CD4-positive, alpha-beta T cell (primary cell): Measurements from ENCODE around the gene KIF1C. TPM values are rescaled to one million over a fixed set of nuclear protein-coding genes. Genes with fewer than 3 reads are reported as not detected.
A peak's percentile ranks its signal among the peaks of the same experiment; 100 is the strongest.

ENCODE experiments used
- ATAC-seq: fragments of 200-7000 bp; cut with Tn5 transposase; one replicate; pipeline ENCODE4 v1.10.0; 2022; ENCODE audit warnings: mild to moderate bottlenecking; ENCODE audit not compliant: poor library complexity
- CTCF ChIA-PET: fragments of 350-600 bp; sonication (Branson Sonifier 250); formaldehyde crosslinking; loops from one replicate; lab custom pipeline; 2021; ENCODE audit warnings: antibody characterized with exemption, inconsistent platforms; lab: Charles Lee
- POLR2A ChIA-PET: fragments of 350-600 bp; sonication (Branson Sonifier 250); formaldehyde crosslinking; loops from one replicate; lab custom pipeline; 2021; ENCODE audit warnings: antibody characterized with exemption, inconsistent platforms; lab: Charles Lee
- DNase-seq, 14 experiments: peaks; one replicate each; pipeline ENCODE4 v3.0.0-alpha.2; 2013 to 2020; ENCODE audit warnings: mixed read lengths in 2 of 14
- H3K27ac ChIP-seq, 2 donors: one replicate each; pipeline versions ENCODE4 v1.5.1 to v1.7.0; 2013; ENCODE audit warnings: low read length in 2 of 2, low read depth in 1 of 2, mild to moderate bottlenecking in 1 of 2
- H3K27me3 ChIP-seq, 2 experiments: 1 replicate in 1 of 2; 2 replicates in 1 of 2; pipeline versions ENCODE4 v1.6.1 to v1.7.0; 2013; ENCODE audit warnings: low read length in 2 of 2, control low read depth in 1 of 2, mild to moderate bottlenecking in 1 of 2, moderate library complexity in 1 of 2; ENCODE audit not compliant: insufficient read depth in 2 of 2, control insufficient read depth in 1 of 2
- H3K36me3 ChIP-seq: one replicate; pipeline ENCODE4 v1.6.1; 2013; ENCODE audit warnings: low read length, control low read depth; ENCODE audit not compliant: insufficient read depth
- H3K4me1 ChIP-seq: one replicate; pipeline ENCODE4 v1.6.1; 2013; ENCODE audit warnings: low read length, control low read depth; ENCODE audit not compliant: insufficient read depth
- H3K4me3 ChIP-seq: one replicate; pipeline ENCODE4 v1.5.1; 2013; ENCODE audit warnings: mild to moderate bottlenecking, low read length, moderate library complexity
- H3K9me3 ChIP-seq, 2 experiments: 1 replicate in 1 of 2; 2 replicates in 1 of 2; pipeline versions ENCODE4 v1.6.1 to v1.7.0; 2013; ENCODE audit warnings: low read length in 2 of 2, mild to moderate bottlenecking in 2 of 2, control low read depth in 1 of 2, moderate library complexity in 1 of 2; ENCODE audit not compliant: control insufficient read depth in 1 of 2, insufficient read depth in 1 of 2
- H3K27ac Mint-ChIP-seq: one replicate; pipeline ENCODE4 v1.8.0; 2020; ENCODE audit warnings: mixed read lengths
- H3K27me3 Mint-ChIP-seq: one replicate; pipeline ENCODE4 v1.8.0; 2021; ENCODE audit warnings: mixed read lengths
- H3K36me3 Mint-ChIP-seq: one replicate; pipeline ENCODE4 v1.8.0; 2021; ENCODE audit warnings: low read depth, mixed read lengths
- H3K4me1 Mint-ChIP-seq: one replicate; pipeline ENCODE4 v1.8.0; 2021; ENCODE audit warnings: low read depth, mixed read lengths
- H3K4me3 Mint-ChIP-seq: one replicate; pipeline ENCODE4 v1.8.0; 2020; ENCODE audit warnings: mild to moderate bottlenecking, mixed read lengths
- H3K9me3 Mint-ChIP-seq: one replicate; pipeline ENCODE4 v1.8.0; 2020; ENCODE audit warnings: mixed read lengths
- intact Hi-C, 2 experiments: fragments of 100-400 bp; cut with DNase I in 1 of 2; cut with micrococcal nuclease in 1 of 2; formaldehyde crosslinking; loops; one replicate each; pipeline versions ENCODE4 v1.15.1 to v1.9.0; 2023 to 2025; cut with DNase I, micrococcal nuclease
- total RNA-seq, 174 experiments: library from RNA in 2 of 174; stranded (reverse) in 2 of 174; gene quantifications; one replicate each; pipeline ENCODE4 v1.2.3 and lab custom pipeline; 2021 to 2026
- TF ChIP-seq, protein P1 (sequence below): fragments of 200-600 bp; IDR thresholded peaks from one replicate; pipeline ENCODE4 v1.8.0; 2022; ENCODE audit warnings: antibody characterized with exemption, mild to moderate bottlenecking

KIF1C gene
- total RNA-seq, 2 experiments from 2014 or later = 10.2 to 12.2 TPM

DNA sequence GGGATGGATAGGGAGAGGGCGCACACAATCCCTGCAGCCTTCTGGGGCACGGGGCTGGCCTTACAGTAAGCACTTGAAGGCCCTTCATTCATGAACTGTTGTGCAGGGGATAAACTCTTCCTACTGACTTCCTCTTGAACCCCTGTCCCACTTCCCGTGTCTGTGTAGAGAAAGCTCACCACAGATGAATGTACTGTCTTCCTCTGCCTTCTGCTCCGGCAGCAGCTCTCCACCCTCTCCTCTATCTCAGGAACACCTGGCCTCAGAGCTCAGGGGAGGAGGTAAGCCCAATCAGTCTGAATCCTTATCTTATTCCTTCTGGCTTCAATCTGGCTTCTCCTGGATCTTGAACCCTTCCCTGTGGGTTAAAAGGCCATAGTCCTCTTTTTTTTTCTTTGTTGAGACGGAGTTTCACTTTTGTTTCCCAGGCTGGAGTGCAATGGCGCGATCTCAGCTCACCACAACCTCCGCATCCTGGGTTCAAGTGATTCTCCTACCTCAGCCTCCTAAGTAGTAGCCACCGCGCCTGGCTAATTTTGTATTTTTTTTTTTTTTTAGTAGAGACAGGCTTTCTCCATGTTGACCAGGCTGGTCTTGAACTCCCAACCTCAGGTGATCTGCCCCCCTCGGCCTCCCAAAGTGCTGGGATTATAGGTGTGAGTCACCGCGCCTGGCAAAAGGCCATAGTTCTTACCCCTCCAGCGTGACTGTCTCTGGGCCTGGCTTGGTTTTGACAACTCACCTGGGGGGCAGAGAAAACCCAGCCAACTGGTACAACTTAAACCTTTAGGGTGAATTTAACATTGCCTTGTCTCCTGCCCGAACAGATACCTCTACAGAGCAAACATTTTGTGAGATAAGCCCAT is 44.6 kb downstream of the KIF1C start:
- H3K36me3 Mint-ChIP-seq = peaks cover 4% of the 10 kb centered on the region
- H3K4me1 Mint-ChIP-seq = peaks cover 54% of the 10 kb centered on the region
- POLR2A ChIA-PET = interaction anchor here (0.7 to 1.5 kb wide), 10 partner anchors 10 to 102 kb away, joined by 3 to 6 read pairs (median 4); partner anchors contain the start of genes INCA1, KIF1C, PFN1 and RNF167

DNA sequence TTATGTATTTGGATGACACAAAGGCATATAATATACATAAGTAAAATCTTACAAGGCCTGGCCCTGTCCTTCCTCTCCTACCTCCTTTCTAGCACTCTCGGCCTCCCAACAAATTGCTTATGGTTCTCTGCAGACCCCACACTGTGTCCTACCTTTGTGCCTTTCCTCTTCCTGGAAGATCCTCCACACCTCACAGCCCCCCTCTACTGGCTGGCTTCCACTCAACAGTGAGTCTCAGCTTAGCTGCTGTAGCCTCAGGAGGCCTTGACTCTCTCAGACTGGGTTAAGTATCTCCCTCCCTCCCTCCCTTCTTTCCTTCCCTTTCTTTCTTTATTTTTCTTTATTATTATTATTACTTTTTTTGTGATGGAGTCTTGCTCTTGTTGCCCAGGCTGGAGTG is 45.8 kb downstream of the KIF1C start:
- H3K4me1 ChIP-seq = peaks cover 72% of the 10 kb centered on the region

More for the DNA sequence above, 44.6 kb downstream of the KIF1C start:
- Mint-ChIP-seq H3K4me3 (peak overlapping the region; percentile 84), H3K27ac (peak overlapping the region; percentile 89), H3K27me3 (no peaks in the 10 kb centered on the region), H3K9me3 (no peaks in the 10 kb centered on the region)
- H3K36me3 ChIP-seq = no peaks in the 10 kb centered on the region
- peak overlapping the region; percentile 51 for H3K4me3 ChIP-seq
- H3K27me3 ChIP-seq = no peaks in the 10 kb centered on the region
- TF ChIP-seq, protein P1, sequence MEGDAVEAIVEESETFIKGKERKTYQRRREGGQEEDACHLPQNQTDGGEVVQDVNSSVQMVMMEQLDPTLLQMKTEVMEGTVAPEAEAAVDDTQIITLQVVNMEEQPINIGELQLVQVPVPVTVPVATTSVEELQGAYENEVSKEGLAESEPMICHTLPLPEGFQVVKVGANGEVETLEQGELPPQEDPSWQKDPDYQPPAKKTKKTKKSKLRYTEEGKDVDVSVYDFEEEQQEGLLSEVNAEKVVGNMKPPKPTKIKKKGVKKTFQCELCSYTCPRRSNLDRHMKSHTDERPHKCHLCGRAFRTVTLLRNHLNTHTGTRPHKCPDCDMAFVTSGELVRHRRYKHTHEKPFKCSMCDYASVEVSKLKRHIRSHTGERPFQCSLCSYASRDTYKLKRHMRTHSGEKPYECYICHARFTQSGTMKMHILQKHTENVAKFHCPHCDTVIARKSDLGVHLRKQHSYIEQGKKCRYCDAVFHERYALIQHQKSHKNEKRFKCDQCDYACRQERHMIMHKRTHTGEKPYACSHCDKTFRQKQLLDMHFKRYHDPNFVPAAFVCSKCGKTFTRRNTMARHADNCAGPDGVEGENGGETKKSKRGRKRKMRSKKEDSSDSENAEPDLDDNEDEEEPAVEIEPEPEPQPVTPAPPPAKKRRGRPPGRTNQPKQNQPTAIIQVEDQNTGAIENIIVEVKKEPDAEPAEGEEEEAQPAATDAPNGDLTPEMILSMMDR = no peak
- no peaks in the 10 kb centered on the region for H3K9me3 ChIP-seq
- DNase-seq (peak in 10 of 14 experiments; percentile 17 to 71 (median 43)), ATAC-seq (peak; percentile 74)
- intact Hi-C loops = no loop called here
- peak overlapping the region; percentile 18 to 64 for H3K27ac ChIP-seq
- H3K4me1 ChIP-seq = peaks cover 60% of the 10 kb centered on the region
- CTCF ChIA-PET = no interaction called here

GRCh38 chr17:5044630-5045029 is 46.9 kb downstream of the KIF1C start:
- Mint-ChIP-seq H3K9me3 (no peaks in the 10 kb centered on the region), H3K4me1 (peaks cover 71% of the 10 kb centered on the region), H3K27me3 (no peaks in the 10 kb centered on the region), H3K36me3 (peaks cover 10% of the 10 kb centered on the region), H3K27ac (peak overlapping the region; percentile 72), H3K4me3 (peak overlapping the region; percentile 68)
- Histone ChIP-seq H3K27me3 (no peaks in the 10 kb centered on the region), H3K27ac (no peak overlapping the region), H3K9me3 (no peaks in the 10 kb centered on the region), H3K36me3 (no peaks in the 10 kb centered on the region), H3K4me1 (peaks cover 83% of the 10 kb centered on the region), H3K4me3 (no peak overlapping the region)
- TF ChIP-seq, protein P1 = no peak
- ATAC-seq (no peak), DNase-seq (no peak)
- ChIA-PET CTCF (interaction anchor here (1.2 kb wide), 1 partner anchor 17 kb away, joined by 3 read pairs; no protein-coding TSS in a partner anchor), POLR2A (interaction anchor here (1.2 to 2.9 kb wide), 2 partner anchors 13 to 58 kb away, joined by 3 to 13 read pairs; no protein-coding TSS in a partner anchor)
- intact Hi-C loops = loop anchor here in 1 of 2 experiments (5.0 kb wide), 1 partner anchor 97 kb away; the partner anchor contains the start of gene PFN1

More for the DNA sequence above, 45.8 kb downstream of the KIF1C start:
- POLR2A ChIA-PET = interaction anchor here (0.7 kb wide), 1 partner anchor 248 kb away, joined by 4 read pairs; the partner anchor contains the start of gene PSMB6
- Mint-ChIP-seq H3K9me3 (no peaks in the 10 kb centered on the region), H3K4me3 (peak overlapping the region; percentile 72), H3K36me3 (peaks cover 4% of the 10 kb centered on the region), H3K27ac (peak overlapping the region; percentile 89), H3K4me1 (peaks cover 63% of the 10 kb centered on the region), H3K27me3 (no peaks in the 10 kb centered on the region)
- Histone ChIP-seq H3K9me3 (no peaks in the 10 kb centered on the region), H3K27ac (no peak overlapping the region), H3K27me3 (no peaks in the 10 kb centered on the region), H3K36me3 (no peaks in the 10 kb centered on the region), H3K4me3 (no peak overlapping the region)
- DNase-seq = no peak
- TF ChIP-seq, protein P1 = no peak
- CTCF ChIA-PET = interaction anchor here (1.2 kb wide), 1 partner anchor 19 kb away, joined by 3 read pairs; no protein-coding TSS in a partner anchor
- intact Hi-C loops = no loop called here
- ATAC-seq = no peak
